HEK293T (cell line): Measurements from ENCODE around the gene PABPN1.

ENCODE experiments used
- CTCF ChIA-PET: fragments of 350-600 bp; formaldehyde crosslinking; extraction: SDS; loops from one replicate; lab custom pipeline; 2021; ENCODE audit warnings: antibody characterized with exemption, inconsistent platforms; lab: Yijun Ruan, JAX
- POLR2A ChIA-PET: fragments of 350-600 bp; formaldehyde crosslinking; extraction: SDS; loops from one replicate; lab custom pipeline; 2020; ENCODE audit warnings: antibody characterized with exemption, inconsistent platforms; lab: Yijun Ruan, JAX
- DNase-seq: peaks from one replicate; pipeline ENCODE4 v3.0.0; 2012; ENCODE audit warnings: mixed read lengths; ENCODE audit errors: extremely low spot score
- ARNT ChIP-seq: fragments of 450-650 bp; IDR thresholded peaks from 2 replicates; pipeline ENCODE4 v1.6.1; 2017; ENCODE audit warnings: mild to moderate bottlenecking
- BHLHE40 ChIP-seq: fragments of 450-650 bp; IDR thresholded peaks from 2 replicates; pipeline ENCODE4 v1.6.1; 2016; ENCODE audit warnings: mild to moderate bottlenecking, moderate library complexity, borderline replicate concordance
- CTBP1 ChIP-seq: fragments of 450-650 bp; IDR thresholded peaks from 2 replicates; pipeline ENCODE4 v1.6.1; 2016; ENCODE audit warnings: borderline replicate concordance
- ELF4 ChIP-seq: fragments of 450-650 bp; IDR thresholded peaks from 2 replicates; pipeline ENCODE4 v1.6.1; 2017; ENCODE audit warnings: antibody characterized with exemption
- FOXA1 ChIP-seq: fragments of 450-650 bp; IDR thresholded peaks from 2 replicates; pipeline ENCODE4 v1.6.1; 2016; ENCODE audit warnings: mild to moderate bottlenecking
- FOXK2 ChIP-seq: fragments of 450-650 bp; IDR thresholded peaks from 2 replicates; pipeline ENCODE4 v1.6.1; 2016; ENCODE audit warnings: mild to moderate bottlenecking
- FOXM1 ChIP-seq: fragments of 450-650 bp; IDR thresholded peaks from 2 replicates; pipeline ENCODE4 v1.6.1; 2017; ENCODE audit warnings: mild to moderate bottlenecking, borderline replicate concordance
- HDGF ChIP-seq: fragments of 450-650 bp; IDR thresholded peaks from 2 replicates; pipeline ENCODE4 v1.6.1; 2017; ENCODE audit warnings: antibody characterized with exemption, borderline replicate concordance
- L3MBTL2 ChIP-seq: fragments of 450-650 bp; conservative IDR thresholded peaks from 2 replicates; pipeline ENCODE4 v1.6.1; 2016; ENCODE audit warnings: mild to moderate bottlenecking
- LEF1 ChIP-seq: fragments of 450-650 bp; IDR thresholded peaks from 2 replicates; pipeline ENCODE4 v1.6.1; 2017; ENCODE audit warnings: mild to moderate bottlenecking, borderline replicate concordance
- NFRKB ChIP-seq: fragments of 450-650 bp; IDR thresholded peaks from 2 replicates; pipeline ENCODE4 v1.6.1; 2016; ENCODE audit warnings: mild to moderate bottlenecking, moderate library complexity
- PKNOX1 ChIP-seq: fragments of 450-650 bp; IDR thresholded peaks from 2 replicates; pipeline ENCODE4 v1.6.1; 2016
- SP1 ChIP-seq: fragments of 450-650 bp; IDR thresholded peaks from 2 replicates; pipeline ENCODE4 v1.6.1; 2017
- SUZ12 ChIP-seq: fragments of 450-650 bp; IDR thresholded peaks from 2 replicates; pipeline ENCODE4 v1.6.1; 2016; ENCODE audit warnings: mild to moderate bottlenecking
- ZNF384 ChIP-seq: fragments of 450-650 bp; IDR thresholded peaks from 2 replicates; pipeline ENCODE4 v1.6.1; 2016

Gene PABPN1

GRCh38 chr14:23284654-23285529 lies 36.4 kb upstream of the PABPN1 start:
- CTCF ChIA-PET: no interaction called here

GRCh38 chr14:23285530-23286019 lies 35.7 kb upstream of the PABPN1 start:
- TF ChIP-seq ELF4: no peak
- no peak for TF ChIP-seq SP1
- no peak for TF ChIP-seq FOXM1
- no peak for TF ChIP-seq HDGF
- no peak for TF ChIP-seq BHLHE40
- no peak for DNase-seq
- ChIA-PET CTCF (no interaction called here), POLR2A (interaction anchor here (0.9 to 3.6 kb wide), 15 partner anchors 9 to 190 kb away, joined by 3 to 46 read pairs (median 6); partner anchors contain the start of genes ACIN1, BCL2L2, C14orf119 and PABPN1)

More at GRCh38 chr14:23284654-23285529, 36.4 kb upstream of the PABPN1 start:
- no peak for DNase-seq
- no peak for TF ChIP-seq BHLHE40
- TF ChIP-seq PKNOX1: no peak
- no peak for TF ChIP-seq SUZ12
- TF ChIP-seq FOXM1: no peak
- no peak for TF ChIP-seq ELF4
- POLR2A ChIA-PET: interaction anchor here (0.9 to 3.6 kb wide), 6 partner anchors 17 to 190 kb away, joined by 3 to 46 read pairs (median 10); partner anchors contain the start of genes ACIN1, C14orf119, PABPN1 and PPP1R3E

GRCh38 chr14:23286020-23286901 lies 35.0 kb upstream of the PABPN1 start, which contains the start of gene HOMEZ:
HOMEZ (minus strand) TSS chr14:23286132; CDS start chr14:23285952, 180 bp downstream.
- DNase-seq: peak; percentile 92
- TF ChIP-seq LEF1: 0 out of 2 replicates have a peak, but pooled peaks have one; percentile 27
- TF ChIP-seq L3MBTL2: peak; percentile 62
- TF ChIP-seq FOXM1: no peak
- ChIA-PET CTCF (interaction anchor here (1.1 to 1.2 kb wide), 2 partner anchors 12 to 15 kb away, joined by 3 to 4 read pairs; no protein-coding TSS in a partner anchor), POLR2A (interaction anchor here (0.7 to 3.6 kb wide), 24 partner anchors 8 to 583 kb away, joined by 3 to 46 read pairs (median 4); partner anchors contain the start of genes ACIN1, BCL2L2, C14orf119 and PABPN1)

GRCh38 chr14:23286902-23287479 lies 34.3 kb upstream of the PABPN1 start:
- CTCF ChIA-PET: interaction anchor here (0.7 to 1.2 kb wide), 3 partner anchors 11 to 273 kb away, joined by 3 to 4 read pairs (median 3); no protein-coding TSS in a partner anchor
- no peak for DNase-seq
- TF ChIP-seq NFRKB: no peak
- TF ChIP-seq FOXA1: no peak
- no peak for TF ChIP-seq ZNF384
- TF ChIP-seq CTBP1: no peak
- no peak for TF ChIP-seq BHLHE40
- no peak for TF ChIP-seq SP1
- TF ChIP-seq ARNT: no peak
- no peak for TF ChIP-seq SUZ12
- no peak for TF ChIP-seq LEF1
- no peak for TF ChIP-seq FOXK2
- TF ChIP-seq PKNOX1: no peak
- POLR2A ChIA-PET: interaction anchor here (0.7 to 3.6 kb wide), 21 partner anchors 7 to 584 kb away, joined by 3 to 46 read pairs (median 4); partner anchors contain the start of genes ACIN1, BCL2L2, C14orf119 and PABPN1

GRCh38 chr14:23294734-23295561 lies 26.3 kb upstream of the PABPN1 start:
- CTCF ChIA-PET: interaction anchor here (0.7 to 1.3 kb wide), 4 partner anchors 10 to 87 kb away, joined by 3 read pairs; no protein-coding TSS in a partner anchor
- peak; percentile 40 for DNase-seq
- POLR2A ChIA-PET: interaction anchor here (0.6 to 1.1 kb wide), 3 partner anchors 9 to 26 kb away, joined by 4 read pairs; partner anchors contain the start of genes HOMEZ and PABPN1
- TF ChIP-seq SP1 (no peak), ZNF384 (peak; percentile 100), PKNOX1 (no peak), ARNT (no peak), NFRKB (no peak), ELF4 (no peak), FOXK2 (no peak)
